ENCODE data around the gene LSMEM2.

- no peak for TF ChIP-seq POLR2AphosphoS5 (IDR thresholded peaks at IDR 0.05; ENCODE audit: borderline replicate concordance, low read depth, low read length)
- no peak for TF ChIP-seq EZH2 (IDR thresholded peaks at IDR 0.05)
- TF ChIP-seq FOXP2 (optimal IDR thresholded peaks at IDR 0.05; ENCODE audit: control extremely low read depth, extremely low read length, insufficient read depth), result no peak
These were observed 47.3 kb downstream of the LSMEM2 start for GRCh38 chr3:50326182-50326541.

All from SK-N-MC (cell line).